GM12874 (cell line): ENCODE results near the gene LRCH1.

ENCODE experiments used
- CTCF ChIP-seq: IDR thresholded peaks from 2 replicates; pipeline ENCODE4 v1.5.1; 2011; ENCODE audit warnings: low read depth, mild to moderate bottlenecking, control low read depth, low read length, moderate library complexity; ENCODE audit not compliant: insufficient read depth

LRCH1 gene

DNA sequence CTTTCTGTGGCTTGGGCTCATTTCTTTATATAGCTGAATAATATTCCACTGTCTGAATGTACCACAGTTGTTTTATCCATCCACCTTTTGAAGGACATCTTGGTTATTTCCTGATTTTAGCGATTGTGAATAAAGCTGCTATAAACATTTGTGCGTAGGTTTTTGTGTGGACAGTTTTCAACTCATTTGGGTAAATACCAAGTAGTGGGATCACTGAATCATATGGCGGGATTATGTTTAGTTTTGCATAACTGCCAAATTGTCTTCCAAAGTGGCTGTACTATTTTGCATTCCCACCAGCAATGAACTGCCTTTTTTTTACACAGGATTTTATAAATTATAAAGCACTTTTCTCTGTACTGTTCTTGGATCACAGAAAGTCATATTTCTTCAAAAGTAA lies 13.7 kb upstream of the LRCH1 start:
- TF ChIP-seq CTCF: no peak

GRCh38 chr13:46541210-46541609 lies 11.8 kb upstream of the LRCH1 start:
- no peak for TF ChIP-seq CTCF

DNA sequence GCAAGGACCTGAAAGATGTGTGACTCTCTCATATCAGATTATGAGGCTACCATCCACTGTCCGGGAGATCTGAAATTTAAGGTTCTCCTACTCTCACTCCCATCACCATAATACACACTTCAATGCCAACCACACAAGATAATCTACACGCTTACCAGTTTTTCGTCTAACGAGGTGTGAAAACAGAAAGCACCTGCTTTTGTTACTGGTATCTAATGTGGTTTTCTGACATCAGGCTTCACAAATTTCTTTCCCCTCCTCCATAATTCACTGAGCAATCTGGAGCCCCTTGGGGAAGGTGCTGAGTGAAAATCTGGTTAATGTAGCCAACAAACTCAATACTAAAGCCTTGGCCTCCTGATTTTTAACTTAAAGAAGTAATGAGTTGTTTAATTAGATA lies 10.1 kb upstream of the LRCH1 start:
- no peak for TF ChIP-seq CTCF

GRCh38 chr13:46543287-46543686 lies 9.7 kb upstream of the LRCH1 start:
- no peak for TF ChIP-seq CTCF

- no peak for TF ChIP-seq CTCF
Observed at GRCh38 chr13:46544208-46544607, 8.8 kb upstream of the LRCH1 start.

- TF ChIP-seq CTCF: no peak
Observed at GRCh38 chr13:46544811-46545210, 8.2 kb upstream of the LRCH1 start.

DNA sequence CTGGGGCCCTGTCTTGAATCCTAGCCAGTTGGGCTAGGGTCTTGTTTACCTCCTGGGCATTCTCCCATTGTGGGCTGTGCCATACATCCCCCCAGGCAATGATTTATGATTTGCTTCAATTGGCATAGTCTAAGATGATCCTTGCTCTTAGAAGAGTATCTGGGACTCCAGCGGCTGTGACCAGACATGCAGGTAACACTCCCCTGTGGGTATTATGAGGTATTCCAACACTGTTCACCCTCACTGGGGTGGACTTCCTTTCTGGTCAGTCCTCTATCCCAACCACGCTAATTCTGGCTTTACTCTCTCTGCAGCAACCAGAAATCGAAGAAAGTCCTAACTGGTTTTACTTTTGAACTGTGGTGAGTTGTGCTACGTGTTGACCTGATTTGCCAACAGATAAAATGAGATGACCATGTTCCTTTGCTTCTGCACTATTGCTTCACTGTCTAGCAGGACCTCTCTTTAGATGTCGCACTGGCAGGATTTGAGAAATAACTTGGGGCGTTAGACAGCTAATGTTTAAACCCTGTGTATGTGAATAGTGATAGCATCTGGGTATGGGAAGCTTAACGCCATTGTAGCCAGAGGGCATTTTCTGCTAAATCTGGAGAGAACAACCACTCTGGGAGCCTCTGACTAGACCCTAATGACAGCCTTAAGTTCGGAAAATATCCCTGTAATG lies 6.7 kb upstream of the LRCH1 start:
- TF ChIP-seq CTCF: no peak
